Muscle layer of colon (tissue), 2 donors: Measurements from ENCODE around the gene PKDCC.
A peak's percentile ranks its signal among the peaks of the same experiment; 100 is the strongest.

ENCODE experiments used
- H3K27ac ChIP-seq: one replicate; pipeline ENCODE4 v1.7.0; 2013; ENCODE audit warnings: low read depth, mild to moderate bottlenecking, low read length, moderate library complexity
- H3K27me3 ChIP-seq, 2 donors: one replicate each; pipeline ENCODE4 v1.7.0; 2013; ENCODE audit warnings: low read length in 2 of 2, mild to moderate bottlenecking in 2 of 2; ENCODE audit not compliant: insufficient read depth in 2 of 2, control insufficient read depth in 1 of 2
- H3K36me3 ChIP-seq: one replicate; pipeline ENCODE4 v1.7.0; 2013; ENCODE audit warnings: mild to moderate bottlenecking, low read length; ENCODE audit not compliant: insufficient read depth
- H3K4me1 ChIP-seq: one replicate; pipeline ENCODE4 v1.7.0; 2013; ENCODE audit warnings: mild to moderate bottlenecking, low read length; ENCODE audit not compliant: insufficient read depth
- H3K4me3 ChIP-seq, 2 donors: one replicate each; pipeline ENCODE4 v1.7.0; 2013; ENCODE audit warnings: low read length in 2 of 2, low read depth in 1 of 2, mild to moderate bottlenecking in 1 of 2, moderate library complexity in 1 of 2
- H3K9ac ChIP-seq: one replicate; pipeline ENCODE4 v1.7.0; 2013; ENCODE audit warnings: low read length
- H3K9me3 ChIP-seq: one replicate; pipeline ENCODE4 v1.7.0; 2013; ENCODE audit warnings: mild to moderate bottlenecking, low read length
- donor health status: abdominal sarcoma.
- donor health status: Adenocarcinoma of cecum.

The PKDCC gene

GRCh38 chr2:42047488-42048298 lies at the start of gene PKDCC:
Gene PKDCC (plus strand): TSS chr2:42048021. CDS start chr2:42048200, 179 bp downstream.
- Histone ChIP-seq H3K9ac (peak within 1 kb of the TSS; percentile 82), H3K9me3 (no peaks in the 10 kb centered on the region), H3K4me1 (peaks cover 26% of the 10 kb centered on the region), H3K4me3 (peak within 1 kb of the TSS; percentile 83 to 90), H3K27me3 (no peaks in the 10 kb centered on the region), H3K36me3 (no peaks in the 10 kb centered on the region), H3K27ac (peak within 1 kb of the TSS; percentile 94)

GRCh38 chr2:41998186-41999127 lies 49.4 kb upstream of the PKDCC start:
- no peaks in the 10 kb centered on the region for H3K36me3 ChIP-seq
- H3K4me1 ChIP-seq, result peaks cover 11% of the 10 kb centered on the region
- H3K9ac ChIP-seq, result no peak overlapping the region
- H3K27ac ChIP-seq, result no peak overlapping the region
- no peak overlapping the region for H3K4me3 ChIP-seq
- no peaks in the 10 kb centered on the region for H3K9me3 ChIP-seq
- H3K27me3 ChIP-seq, result no peaks in the 10 kb centered on the region

- Histone ChIP-seq H3K36me3 (no peaks in the 10 kb centered on the region), H3K4me1 (peaks cover 11% of the 10 kb centered on the region), H3K27ac (no peak overlapping the region), H3K9me3 (no peaks in the 10 kb centered on the region), H3K27me3 (no peaks in the 10 kb centered on the region), H3K9ac (no peak overlapping the region), H3K4me3 (no peak overlapping the region)
Measured at GRCh38 chr2:41999128-41999480, 48.7 kb upstream of the PKDCC start.

- H3K9me3 ChIP-seq, result no peaks in the 10 kb centered on the region
- H3K4me3 ChIP-seq, result no peak overlapping the region
- no peak overlapping the region for H3K9ac ChIP-seq
- H3K27me3 ChIP-seq, result no peaks in the 10 kb centered on the region
- H3K4me1 ChIP-seq, result peaks cover 11% of the 10 kb centered on the region
- no peaks in the 10 kb centered on the region for H3K36me3 ChIP-seq
- no peak overlapping the region for H3K27ac ChIP-seq
Measured at GRCh38 chr2:41999592-42000281, 48.1 kb upstream of the PKDCC start.

GRCh38 chr2:42001711-42002201 lies 46.1 kb upstream of the PKDCC start:
- Histone ChIP-seq H3K9ac (no peak overlapping the region), H3K27ac (no peak overlapping the region), H3K4me3 (no peak overlapping the region), H3K27me3 (no peaks in the 10 kb centered on the region), H3K9me3 (no peaks in the 10 kb centered on the region), H3K4me1 (peaks cover 11% of the 10 kb centered on the region), H3K36me3 (no peaks in the 10 kb centered on the region)

GRCh38 chr2:42007551-42007950 lies 40.3 kb upstream of the PKDCC start:
- no peak overlapping the region for H3K9ac ChIP-seq
- H3K27me3 ChIP-seq, result no peaks in the 10 kb centered on the region
- no peaks in the 10 kb centered on the region for H3K4me1 ChIP-seq
- H3K4me3 ChIP-seq, result no peak overlapping the region
- no peaks in the 10 kb centered on the region for H3K9me3 ChIP-seq
- no peak overlapping the region for H3K27ac ChIP-seq
- H3K36me3 ChIP-seq, result no peaks in the 10 kb centered on the region

- no peak overlapping the region for H3K4me3 ChIP-seq
- H3K9ac ChIP-seq, result no peak overlapping the region
- H3K27ac ChIP-seq, result no peak overlapping the region
- H3K36me3 ChIP-seq, result no peaks in the 10 kb centered on the region
- H3K4me1 ChIP-seq, result no peaks in the 10 kb centered on the region
- H3K27me3 ChIP-seq, result no peaks in the 10 kb centered on the region
- H3K9me3 ChIP-seq, result no peaks in the 10 kb centered on the region
Measured at GRCh38 chr2:42008241-42008921, 39.4 kb upstream of the PKDCC start.

- no peaks in the 10 kb centered on the region for H3K27me3 ChIP-seq
- H3K9ac ChIP-seq, result no peak overlapping the region
- H3K9me3 ChIP-seq, result no peaks in the 10 kb centered on the region
- no peaks in the 10 kb centered on the region for H3K4me1 ChIP-seq
- no peaks in the 10 kb centered on the region for H3K36me3 ChIP-seq
- H3K27ac ChIP-seq, result no peak overlapping the region
- no peak overlapping the region for H3K4me3 ChIP-seq
Measured at GRCh38 chr2:42009657-42010580, 37.9 kb upstream of the PKDCC start.

- Histone ChIP-seq H3K27me3 (no peaks in the 10 kb centered on the region), H3K27ac (no peak overlapping the region), H3K9me3 (no peaks in the 10 kb centered on the region), H3K4me3 (no peak overlapping the region), H3K9ac (no peak overlapping the region), H3K4me1 (no peaks in the 10 kb centered on the region), H3K36me3 (no peaks in the 10 kb centered on the region)
Measured at GRCh38 chr2:42010743-42011298, 37.0 kb upstream of the PKDCC start.

GRCh38 chr2:42012137-42012536 lies 35.7 kb upstream of the PKDCC start:
- H3K4me1 ChIP-seq, result no peaks in the 10 kb centered on the region
- H3K36me3 ChIP-seq, result no peaks in the 10 kb centered on the region
- no peaks in the 10 kb centered on the region for H3K27me3 ChIP-seq
- no peak overlapping the region for H3K27ac ChIP-seq
- no peaks in the 10 kb centered on the region for H3K9me3 ChIP-seq
- H3K4me3 ChIP-seq, result no peak overlapping the region
- H3K9ac ChIP-seq, result no peak overlapping the region
